Astrocyte (in vitro differentiated cells and primary cell): ENCODE data around the gene TM9SF3. TPM values are rescaled to one million over a fixed set of nuclear protein-coding genes. Genes with fewer than 3 reads are reported as not detected.

ENCODE experiments used
- DNase-seq: peaks from one replicate; pipeline ENCODE4 v3.0.0-alpha.2; 2010; ENCODE audit warnings: low read depth
- FAIRE-seq: peaks from 2 replicates; lab custom pipeline; 2011; peaks lifted over from hg19 to GRCh38; lab: Jason Lieb, UNC
- H2AFZ ChIP-seq: 2 replicates; pipeline ENCODE4 v1.6.0; 2012; ENCODE audit warnings: low read depth, low read length, inconsistent platforms
- H3K27ac ChIP-seq: 2 replicates; pipeline ENCODE4 v1.5.1; 2011; ENCODE audit warnings: low read depth, low read length, inconsistent platforms
- H3K27me3 ChIP-seq: 2 replicates; pipeline ENCODE4 v1.6.0; 2011; ENCODE audit warnings: low read length, inconsistent platforms; ENCODE audit not compliant: insufficient read depth
- H3K36me3 ChIP-seq: 2 replicates; pipeline ENCODE4 v1.5.1; 2011; ENCODE audit warnings: low read length, inconsistent platforms; ENCODE audit not compliant: insufficient read depth
- H3K4me1 ChIP-seq: 2 replicates; pipeline ENCODE4 v1.5.1; 2011; ENCODE audit warnings: low read length, inconsistent platforms; ENCODE audit not compliant: insufficient read depth
- H3K4me2 ChIP-seq: 2 replicates; pipeline ENCODE4 v1.6.0; 2012; ENCODE audit warnings: low read length, inconsistent platforms
- H3K4me3 ChIP-seq: 2 replicates; pipeline ENCODE4 v1.5.1; 2011; ENCODE audit warnings: low read depth, mild to moderate bottlenecking, low read length, inconsistent platforms; ENCODE audit not compliant: insufficient read depth
- H3K79me2 ChIP-seq: 2 replicates; pipeline ENCODE4 v1.6.0; 2012; ENCODE audit warnings: mild to moderate bottlenecking, low read length, inconsistent platforms; ENCODE audit not compliant: insufficient read depth
- H3K9ac ChIP-seq: 2 replicates; pipeline ENCODE4 v1.6.0; 2012; ENCODE audit warnings: mild to moderate bottlenecking, low read length, inconsistent platforms
- H3K9me3 ChIP-seq: 2 replicates; pipeline ENCODE4 v1.5.1; 2012; ENCODE audit warnings: low read depth, mild to moderate bottlenecking, low read length, inconsistent platforms; ENCODE audit not compliant: insufficient read depth
- H4K20me1 ChIP-seq: 2 replicates; pipeline ENCODE4 v1.6.0; 2012; ENCODE audit warnings: low read length, inconsistent platforms; ENCODE audit not compliant: insufficient read depth
- H3K27ac Mint-ChIP-seq: one replicate; pipeline ENCODE4 v1.8.0; 2021; ENCODE audit warnings: mild to moderate bottlenecking, mixed read lengths; ENCODE audit not compliant: unreplicated experiment
- H3K27me3 Mint-ChIP-seq: one replicate; pipeline ENCODE4 v1.8.0; 2021; ENCODE audit warnings: low read depth, mixed read lengths; ENCODE audit not compliant: unreplicated experiment
- H3K36me3 Mint-ChIP-seq: one replicate; pipeline ENCODE4 v1.8.0; 2021; ENCODE audit warnings: low read depth, mixed read lengths; ENCODE audit not compliant: unreplicated experiment
- H3K4me1 Mint-ChIP-seq: one replicate; pipeline ENCODE4 v1.8.0; 2021; ENCODE audit warnings: low read depth, mixed read lengths; ENCODE audit not compliant: unreplicated experiment
- H3K4me3 Mint-ChIP-seq: one replicate; pipeline ENCODE4 v1.8.0; 2021; ENCODE audit warnings: mild to moderate bottlenecking, moderate library complexity, mixed read lengths; ENCODE audit not compliant: unreplicated experiment
- H3K9me3 Mint-ChIP-seq: one replicate; pipeline ENCODE4 v1.8.0; 2021; ENCODE audit warnings: mild to moderate bottlenecking, mixed read lengths; ENCODE audit not compliant: unreplicated experiment
- EZH2 ChIP-seq: IDR thresholded peaks from 2 replicates; pipeline ENCODE4 v1.6.1; 2012; ENCODE audit warnings: mild to moderate bottlenecking, low read length, inconsistent platforms; ENCODE audit not compliant: insufficient read depth
- total RNA-seq: library from RNA; stranded (reverse); gene quantifications from 2 replicates; pipeline ENCODE4 v1.2.1, GENCODE V29; 2021
- TF ChIP-seq, protein P1 (sequence below): IDR thresholded peaks from 2 replicates; pipeline ENCODE4 v1.5.1; 2011; ENCODE audit warnings: low read depth, mild to moderate bottlenecking, inconsistent platforms, low read length, moderate library complexity; ENCODE audit not compliant: insufficient read depth

The TM9SF3 gene
- total RNA-seq, 1 donor from 2014 or later, result 200 TPM

DNA sequence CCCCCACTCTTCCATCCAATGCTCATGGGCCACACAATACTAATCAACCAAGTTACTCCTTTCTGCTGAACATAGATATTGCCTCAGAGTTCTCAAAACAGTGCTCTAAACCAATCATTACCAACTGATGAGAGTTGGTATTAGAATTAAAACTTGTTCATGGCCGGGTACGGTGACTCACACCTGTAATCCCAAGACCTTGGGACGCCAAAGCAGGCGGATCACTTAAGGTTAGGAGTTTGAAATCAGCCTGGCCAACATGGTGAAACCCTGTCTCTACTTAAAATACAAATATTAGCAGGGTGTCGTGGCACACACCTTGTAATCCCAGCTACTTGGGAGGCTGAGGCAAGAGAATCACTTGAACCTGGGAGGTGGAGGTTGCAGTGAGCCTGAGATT, 8.2 kb downstream of the TM9SF3 start:
- H3K36me3 ChIP-seq, result peaks cover 5% of the 10 kb centered on the region
- Mint-ChIP-seq H3K27me3 (no peaks in the 10 kb centered on the region), H3K36me3 (peaks cover 5% of the 10 kb centered on the region), H3K4me1 (peaks cover 36% of the 10 kb centered on the region), H3K9me3 (no peaks in the 10 kb centered on the region), H3K4me3 (no peak overlapping the region), H3K27ac (no peak overlapping the region)
- H3K9ac ChIP-seq, result no peak overlapping the region
- no peak overlapping the region for H2AFZ ChIP-seq
- no peaks in the 10 kb centered on the region for H3K9me3 ChIP-seq
- no peak overlapping the region for H3K4me3 ChIP-seq
- no peak overlapping the region for H3K27ac ChIP-seq
- no peak for FAIRE-seq
- peaks cover 5% of the 10 kb centered on the region for H3K4me1 ChIP-seq
- H4K20me1 ChIP-seq, result peaks cover 86% of the 10 kb centered on the region
- H3K79me2 ChIP-seq, result peaks cover 99% of the 10 kb centered on the region
- DNase-seq, result no peak
- no peaks in the 10 kb centered on the region for H3K27me3 ChIP-seq
- no peak overlapping the region for H3K4me2 ChIP-seq
- TF ChIP-seq, protein P1, sequence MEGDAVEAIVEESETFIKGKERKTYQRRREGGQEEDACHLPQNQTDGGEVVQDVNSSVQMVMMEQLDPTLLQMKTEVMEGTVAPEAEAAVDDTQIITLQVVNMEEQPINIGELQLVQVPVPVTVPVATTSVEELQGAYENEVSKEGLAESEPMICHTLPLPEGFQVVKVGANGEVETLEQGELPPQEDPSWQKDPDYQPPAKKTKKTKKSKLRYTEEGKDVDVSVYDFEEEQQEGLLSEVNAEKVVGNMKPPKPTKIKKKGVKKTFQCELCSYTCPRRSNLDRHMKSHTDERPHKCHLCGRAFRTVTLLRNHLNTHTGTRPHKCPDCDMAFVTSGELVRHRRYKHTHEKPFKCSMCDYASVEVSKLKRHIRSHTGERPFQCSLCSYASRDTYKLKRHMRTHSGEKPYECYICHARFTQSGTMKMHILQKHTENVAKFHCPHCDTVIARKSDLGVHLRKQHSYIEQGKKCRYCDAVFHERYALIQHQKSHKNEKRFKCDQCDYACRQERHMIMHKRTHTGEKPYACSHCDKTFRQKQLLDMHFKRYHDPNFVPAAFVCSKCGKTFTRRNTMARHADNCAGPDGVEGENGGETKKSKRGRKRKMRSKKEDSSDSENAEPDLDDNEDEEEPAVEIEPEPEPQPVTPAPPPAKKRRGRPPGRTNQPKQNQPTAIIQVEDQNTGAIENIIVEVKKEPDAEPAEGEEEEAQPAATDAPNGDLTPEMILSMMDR, result no peak
- TF ChIP-seq EZH2, result no peak

DNA sequence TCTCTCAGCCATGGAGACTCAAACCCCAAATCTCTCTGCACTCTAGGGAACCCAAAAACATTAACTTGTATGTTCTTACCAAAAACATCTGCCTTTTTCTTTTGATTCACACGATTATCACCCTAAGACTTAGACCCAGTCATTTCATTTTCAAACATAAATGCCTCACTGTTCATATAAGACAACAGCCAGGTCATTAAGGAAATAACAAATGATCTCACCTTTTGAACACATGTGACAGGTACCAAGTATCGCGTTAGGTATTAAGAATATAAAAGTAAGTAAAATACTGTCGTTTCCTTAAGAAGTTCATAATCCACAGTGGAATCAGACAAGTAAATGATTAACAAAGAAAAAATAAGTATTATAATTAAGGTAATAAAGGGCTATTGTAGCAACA, 8.8 kb downstream of the TM9SF3 start:
- peaks cover 5% of the 10 kb centered on the region for H3K36me3 ChIP-seq
- FAIRE-seq, result no peak
- H3K4me3 ChIP-seq, result no peak overlapping the region
- no peak overlapping the region for H2AFZ ChIP-seq
- H3K4me2 ChIP-seq, result no peak overlapping the region
- TF ChIP-seq, protein P1, result no peak
- TF ChIP-seq EZH2, result no peak
- Mint-ChIP-seq H3K4me3 (no peak overlapping the region), H3K27ac (no peak overlapping the region), H3K9me3 (no peaks in the 10 kb centered on the region), H3K36me3 (peaks cover 6% of the 10 kb centered on the region), H3K27me3 (no peaks in the 10 kb centered on the region), H3K4me1 (peaks cover 33% of the 10 kb centered on the region)
- H3K27ac ChIP-seq, result no peak overlapping the region
- no peak overlapping the region for H3K9ac ChIP-seq
- no peaks in the 10 kb centered on the region for H3K27me3 ChIP-seq
- H3K4me1 ChIP-seq, result peaks cover 5% of the 10 kb centered on the region
- peaks cover 86% of the 10 kb centered on the region for H4K20me1 ChIP-seq
- no peak for DNase-seq
- H3K79me2 ChIP-seq, result peaks cover 99% of the 10 kb centered on the region
- H3K9me3 ChIP-seq, result no peaks in the 10 kb centered on the region

DNA sequence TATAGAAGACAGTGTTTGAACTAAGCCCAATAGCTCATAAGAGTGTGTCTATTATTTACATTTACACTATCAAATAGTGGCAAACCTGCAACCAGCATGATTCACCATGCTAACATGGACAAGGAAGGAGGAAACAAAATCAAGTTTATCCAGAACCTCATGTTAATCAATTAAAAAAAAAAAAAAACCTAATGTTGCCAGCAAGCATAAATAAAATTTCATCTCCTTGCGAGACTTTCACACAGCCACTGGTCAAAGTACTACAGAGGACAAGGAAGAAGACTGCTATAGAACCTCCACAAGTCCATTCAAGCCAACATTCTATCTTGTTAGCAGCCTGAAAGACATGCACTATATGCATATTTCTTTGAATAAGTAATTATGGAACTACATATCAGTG, 9.7 kb downstream of the TM9SF3 start:
- FAIRE-seq, result no peak
- no peak overlapping the region for H3K4me3 ChIP-seq
- no peak overlapping the region for H3K4me2 ChIP-seq
- H3K4me1 ChIP-seq, result peaks cover 5% of the 10 kb centered on the region
- TF ChIP-seq EZH2, result no peak
- TF ChIP-seq, protein P1, result no peak
- Mint-ChIP-seq H3K27me3 (no peaks in the 10 kb centered on the region), H3K4me1 (peaks cover 33% of the 10 kb centered on the region), H3K36me3 (peaks cover 6% of the 10 kb centered on the region), H3K9me3 (no peaks in the 10 kb centered on the region), H3K4me3 (no peak overlapping the region), H3K27ac (no peak overlapping the region)
- no peak for DNase-seq
- no peaks in the 10 kb centered on the region for H3K9me3 ChIP-seq
- H2AFZ ChIP-seq, result no peak overlapping the region
- H3K9ac ChIP-seq, result no peak overlapping the region
- peaks cover 99% of the 10 kb centered on the region for H3K79me2 ChIP-seq
- peaks cover 85% of the 10 kb centered on the region for H4K20me1 ChIP-seq
- no peaks in the 10 kb centered on the region for H3K27me3 ChIP-seq
- no peak overlapping the region for H3K27ac ChIP-seq
- peaks cover 5% of the 10 kb centered on the region for H3K36me3 ChIP-seq
